Activated T-cell treated with anti-CD3 and anti-CD28 coated beads for 48 hours (primary cell): ENCODE data around the gene TMEM98.
"Not testable (repeated sequence)": the region's sequence is repeated elsewhere in the genome, so short reads cannot be mapped to it uniquely, and the experiment has no call there.

ENCODE experiments used
- DNase-seq: peaks from one replicate; pipeline ENCODE4 v3.0.0-alpha.2; 2020; ENCODE audit warnings: low read depth

The TMEM98 gene

DNA sequence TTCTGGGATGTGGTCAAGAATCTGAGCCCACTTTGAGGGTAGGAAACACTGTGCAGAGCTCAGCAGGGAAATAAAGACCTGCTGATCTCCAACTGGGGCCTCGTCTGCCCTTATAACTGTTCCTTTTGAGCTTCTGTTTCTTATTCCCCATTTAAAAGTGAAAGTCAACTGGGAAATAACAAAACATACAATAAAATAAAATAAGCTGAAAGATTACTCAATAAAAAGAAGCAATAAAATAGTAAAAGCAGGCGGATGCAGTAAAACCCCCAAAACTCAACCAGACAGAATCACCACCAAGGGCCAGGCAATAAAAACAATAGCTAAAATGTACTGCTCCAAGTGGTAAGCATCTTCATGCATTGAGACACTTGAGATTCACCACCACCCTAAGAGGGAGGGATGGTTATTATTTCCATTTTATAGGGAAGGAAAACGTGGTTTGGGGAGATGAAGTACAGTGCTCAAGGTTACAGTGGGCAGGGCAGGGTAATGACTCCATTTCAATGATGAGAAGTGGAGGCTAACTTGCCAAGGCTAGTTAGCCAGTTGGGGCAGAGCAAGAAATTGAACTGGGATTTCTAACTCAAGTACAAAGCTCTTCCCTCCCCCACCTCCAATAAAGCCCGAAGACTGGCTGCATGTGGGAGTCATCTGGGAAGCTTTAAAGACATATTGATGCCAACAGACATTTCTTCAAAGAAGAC is 57.2 kb downstream of the TMEM98 start:
- no peak for DNase-seq

DNA sequence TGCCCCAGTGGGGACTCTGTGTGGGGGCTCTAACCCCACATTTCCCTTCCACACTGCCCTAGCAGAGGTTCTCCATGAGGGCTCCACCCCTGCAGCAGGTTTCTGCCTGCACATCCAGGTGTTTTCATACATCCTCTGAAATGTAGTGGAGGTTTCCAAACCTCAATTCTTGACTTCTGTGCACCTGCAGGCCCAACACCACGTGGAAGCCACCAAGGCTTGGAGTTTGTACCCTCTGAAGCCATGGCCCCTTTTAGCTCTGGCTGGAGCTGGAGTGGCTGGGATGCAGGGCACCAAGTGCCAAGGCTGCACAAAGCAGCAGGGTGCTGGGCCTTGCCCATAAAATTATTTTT is 59.5 kb downstream of the TMEM98 start:
- DNase-seq: not testable (repeated sequence)

DNA sequence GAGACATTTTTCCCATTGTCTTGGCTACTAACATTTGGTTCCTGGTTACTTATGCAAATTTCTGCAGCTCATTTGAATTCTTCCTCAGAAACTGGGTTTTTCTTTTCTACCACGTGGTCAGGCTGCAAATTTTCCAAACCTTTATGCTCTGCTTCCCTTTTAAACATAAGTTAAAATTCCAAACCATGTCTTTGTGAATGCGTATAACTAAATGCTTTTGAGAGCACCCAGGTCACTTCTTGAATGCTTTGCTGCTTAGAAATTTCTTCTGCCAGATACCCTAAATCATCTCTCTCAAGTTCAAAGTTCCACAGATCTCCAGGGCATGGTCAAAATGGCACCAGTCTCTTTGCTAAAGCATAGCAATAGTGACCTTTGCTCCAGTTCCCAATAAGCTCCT is 59.9 kb downstream of the TMEM98 start:
- not testable (repeated sequence) for DNase-seq

DNA sequence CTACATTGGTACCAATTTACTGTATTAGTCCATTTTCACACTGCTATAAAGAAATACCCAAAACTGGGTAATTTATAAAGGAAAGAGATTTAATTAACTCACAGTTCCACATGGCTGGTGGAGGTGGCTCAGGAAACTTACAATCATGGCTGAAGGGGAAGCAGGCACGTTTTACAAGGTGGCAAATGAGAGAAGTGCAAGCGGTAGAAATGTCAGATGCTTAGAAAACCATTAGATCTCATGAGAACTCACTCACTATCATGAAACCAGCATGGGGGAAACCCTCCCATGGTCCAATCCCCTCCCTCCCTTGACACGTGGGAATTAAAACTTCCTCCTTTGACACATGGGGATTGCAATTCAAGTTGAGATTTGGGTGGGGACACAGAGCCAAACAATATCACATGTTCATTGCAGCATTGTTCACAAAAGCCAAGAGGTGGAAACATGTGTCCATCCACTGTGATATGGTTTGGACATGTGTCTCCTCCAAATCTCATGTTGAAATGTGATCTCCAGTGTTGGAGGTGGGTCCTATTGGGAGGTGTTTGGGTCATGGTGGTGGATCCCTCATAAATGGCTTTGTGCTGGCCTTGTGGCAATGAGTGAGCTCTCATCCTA is 60.6 kb downstream of the TMEM98 start:
- DNase-seq: no peak

DNA sequence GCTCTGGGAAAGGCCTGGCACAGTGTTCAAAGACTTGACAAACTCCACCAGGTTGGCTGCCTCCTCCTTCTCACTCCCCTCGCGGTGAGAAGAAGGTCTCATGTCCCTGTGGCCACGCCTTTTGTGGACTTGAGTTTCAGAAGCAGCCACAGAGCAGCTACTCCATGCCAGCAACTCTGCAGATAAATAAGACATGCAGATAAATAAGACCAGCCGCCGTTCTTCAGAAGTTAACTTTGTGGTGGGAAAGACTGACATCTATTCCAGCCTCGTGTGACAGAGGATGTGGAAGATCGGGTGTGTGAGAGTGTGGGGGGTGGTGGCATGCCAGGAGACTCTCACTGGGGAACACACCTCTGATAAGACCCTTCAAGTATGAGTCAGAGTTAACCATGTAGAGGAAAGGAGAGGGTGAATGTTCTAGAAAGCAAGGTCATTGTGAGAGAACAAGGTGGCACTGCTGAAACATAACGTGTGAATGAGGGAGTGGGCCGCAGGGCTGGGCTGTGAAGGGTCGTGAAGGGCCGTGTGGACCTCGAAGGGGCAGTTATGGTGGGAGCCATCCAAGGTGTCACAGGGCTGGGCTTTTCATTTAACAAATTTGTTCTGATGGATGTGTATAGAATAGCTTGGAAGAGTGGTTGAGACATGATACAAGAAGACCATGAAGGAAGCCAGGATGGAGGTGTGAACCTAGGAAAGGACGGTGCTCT is 64.5 kb downstream of the TMEM98 start:
- no peak for DNase-seq

DNA sequence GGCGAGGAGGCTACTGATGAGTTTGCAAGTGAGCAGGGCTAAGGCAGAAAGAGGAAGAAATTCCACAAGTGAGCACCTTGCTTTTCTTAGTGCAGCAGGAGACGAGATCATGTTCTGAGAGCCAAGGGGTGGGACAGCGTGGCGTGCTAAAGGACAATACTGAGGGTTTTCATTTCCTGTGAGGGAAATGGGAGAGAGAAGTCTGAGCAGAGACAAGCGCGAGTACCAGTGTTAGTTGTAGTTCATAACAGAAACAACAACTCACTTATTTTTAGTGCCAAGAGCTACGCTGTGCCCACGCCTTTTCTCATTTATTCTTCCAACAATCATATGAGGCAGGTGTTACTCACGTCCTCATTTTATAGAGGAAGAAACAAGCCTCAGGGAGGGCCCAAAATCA is 66.0 kb downstream of the TMEM98 start:
- no peak for DNase-seq
